Muscle of leg (tissue), 11 donors: Measurements from ENCODE around the gene KCNMA1. TPM values are rescaled to one million over a fixed set of nuclear protein-coding genes. Genes with fewer than 3 reads are reported as not detected.
A peak's percentile ranks its signal among the peaks of the same experiment; 100 is the strongest.
"Not testable (repeated sequence)": the region's sequence is repeated elsewhere in the genome, so short reads cannot be mapped to it uniquely, and the experiment has no call there.

Experiments used
- DNase-seq: peaks from one replicate; pipeline ENCODE4 v3.0.0; 2013
- H3K27ac ChIP-seq: one replicate; pipeline ENCODE4 v1.5.1; 2013; ENCODE audit warnings: mild to moderate bottlenecking, low read length, control low read depth
- H3K27me3 ChIP-seq: one replicate; pipeline ENCODE4 v1.6.1; 2013; ENCODE audit warnings: low read length; ENCODE audit not compliant: control insufficient read depth, insufficient read depth
- H3K36me3 ChIP-seq: one replicate; pipeline ENCODE4 v1.6.1; 2013; ENCODE audit warnings: low read length; ENCODE audit not compliant: control insufficient read depth, insufficient read depth
- H3K4me1 ChIP-seq: one replicate; pipeline ENCODE4 v1.6.1; 2013; ENCODE audit warnings: low read length; ENCODE audit not compliant: control insufficient read depth, insufficient read depth
- H3K4me3 ChIP-seq: one replicate; pipeline ENCODE4 v1.5.1; 2013; ENCODE audit warnings: low read length, control low read depth
- H3K9me3 ChIP-seq: replicated peaks from 2 replicates; pipeline ENCODE4 v1.6.1; 2013; ENCODE audit warnings: low read depth, low read length; ENCODE audit not compliant: control insufficient read depth
- WGBS: methylation state at CpG from one replicate; pipeline ENCODE4 v1.1.5; 2013; ENCODE audit warnings: missing lambda C conversion rate; ENCODE audit not compliant: insufficient coverage; 5-methylcytosine and 5-hydroxymethylcytosine counted together
- polyA plus RNA-seq, 8 donors: library from polyadenylated mRNA; unstranded; fragments of 120-200 nt; gene quantifications; one replicate each; pipeline versions ENCODE4 v1.2.1 to v1.2.3, GENCODE V29; 2013; ENCODE audit warnings: inconsistent platforms in 1 of 8, low replicate concordance in 1 of 8; ENCODE audit not compliant: insufficient read length in 8 of 8, insufficient read depth in 1 of 8
- total RNA-seq: library from RNA; stranded (reverse); fragments of 120-200 nt; gene quantifications from one replicate; pipeline ENCODE4 v1.2.4, GENCODE V29; 2013

The KCNMA1 gene
- total and polyA plus RNA-seq, 9 donors: 12.7 to 23.3 (median 18.2) TPM

GRCh38 chr10:77339872-77340271 lies 297.7 kb downstream of the KCNMA1 start:
- H3K9me3 ChIP-seq, H3K4me1 ChIP-seq, H3K4me3 ChIP-seq, H3K27ac ChIP-seq, H3K27me3 ChIP-seq, DNase-seq, H3K36me3 ChIP-seq: not testable (repeated sequence)

- Histone ChIP-seq H3K4me3 (no peak overlapping the region), H3K27ac (no peak overlapping the region), H3K36me3 (no peaks in the 10 kb centered on the region), H3K4me1 (no peaks in the 10 kb centered on the region), H3K9me3 (peaks cover 5% of the 10 kb centered on the region), H3K27me3 (peaks cover 3% of the 10 kb centered on the region)
- 78% methylated on average over 1 of the region's 1 CpG for WGBS
- DNase-seq: no peak
Observed at GRCh38 chr10:77339166-77339565, 298.4 kb downstream of the KCNMA1 start.

- WGBS: 90% methylated on average over 2 of the region's 4 CpGs
- DNase-seq: no peak
- no peaks in the 10 kb centered on the region for H3K27me3 ChIP-seq
Observed at GRCh38 chr10:77338143-77338542, 299.5 kb downstream of the KCNMA1 start.

GRCh38 chr10:77334501-77334900 lies 303.1 kb downstream of the KCNMA1 start:
- Histone ChIP-seq H3K4me3 (no peak overlapping the region), H3K27ac (no peak overlapping the region), H3K27me3 (no peaks in the 10 kb centered on the region), H3K4me1 (no peaks in the 10 kb centered on the region), H3K36me3 (no peaks in the 10 kb centered on the region), H3K9me3 (peaks cover 1% of the 10 kb centered on the region)
- WGBS: no CpG with 5 or more reads among the region's 2 CpGs
- DNase-seq: no peak

More at GRCh38 chr10:77338143-77338542, 299.5 kb downstream of the KCNMA1 start:
- no peak overlapping the region for H3K27ac ChIP-seq
- H3K4me1 ChIP-seq: no peaks in the 10 kb centered on the region
- H3K9me3 ChIP-seq: peaks cover 5% of the 10 kb centered on the region
- H3K36me3 ChIP-seq: no peaks in the 10 kb centered on the region
- no peak overlapping the region for H3K4me3 ChIP-seq

- H3K9me3 ChIP-seq: no peaks in the 10 kb centered on the region
- no peak overlapping the region for H3K4me3 ChIP-seq
- no peaks in the 10 kb centered on the region for H3K27me3 ChIP-seq
- H3K27ac ChIP-seq: no peak overlapping the region
- DNase-seq: no peak
- no peaks in the 10 kb centered on the region for H3K36me3 ChIP-seq
- WGBS: 71% methylated on average over 3 of the region's 8 CpGs
- H3K4me1 ChIP-seq: no peaks in the 10 kb centered on the region
Observed at GRCh38 chr10:77333610-77334340, 303.8 kb downstream of the KCNMA1 start.

- Histone ChIP-seq H3K36me3 (no peaks in the 10 kb centered on the region), H3K9me3 (no peaks in the 10 kb centered on the region), H3K27me3 (no peaks in the 10 kb centered on the region), H3K4me3 (no peak overlapping the region), H3K4me1 (no peaks in the 10 kb centered on the region), H3K27ac (no peak overlapping the region)
- no peak for DNase-seq
Observed at GRCh38 chr10:77332256-77332655, 305.4 kb downstream of the KCNMA1 start.

- H3K36me3 ChIP-seq: no peaks in the 10 kb centered on the region
- H3K4me1 ChIP-seq: no peaks in the 10 kb centered on the region
- no peaks in the 10 kb centered on the region for H3K9me3 ChIP-seq
- WGBS: 70% methylated on average over 2 of the region's 6 CpGs
- H3K4me3 ChIP-seq: no peak overlapping the region
- peak; percentile 63 for DNase-seq
- H3K27ac ChIP-seq: no peak overlapping the region
- H3K27me3 ChIP-seq: no peaks in the 10 kb centered on the region
Observed at GRCh38 chr10:77328272-77328816, 309.3 kb downstream of the KCNMA1 start.

- H3K27me3 ChIP-seq: no peaks in the 10 kb centered on the region
- 68% methylated on average over 3 of the region's 4 CpGs for WGBS
- H3K9me3 ChIP-seq: no peaks in the 10 kb centered on the region
- H3K27ac ChIP-seq: no peak overlapping the region
- no peak overlapping the region for H3K4me3 ChIP-seq
- no peaks in the 10 kb centered on the region for H3K4me1 ChIP-seq
- DNase-seq: no peak
- no peaks in the 10 kb centered on the region for H3K36me3 ChIP-seq
Observed at GRCh38 chr10:77325233-77325537, 312.4 kb downstream of the KCNMA1 start.

GRCh38 chr10:77321838-77322237 lies 315.8 kb downstream of the KCNMA1 start:
- H3K4me1 ChIP-seq: no peaks in the 10 kb centered on the region
- H3K36me3 ChIP-seq: no peaks in the 10 kb centered on the region
- no peaks in the 10 kb centered on the region for H3K9me3 ChIP-seq
- H3K27ac ChIP-seq: no peak overlapping the region
- no peak overlapping the region for H3K4me3 ChIP-seq
- no peaks in the 10 kb centered on the region for H3K27me3 ChIP-seq
- DNase-seq: no peak
- 83% methylated on average over 2 of the region's 3 CpGs for WGBS

- H3K4me3 ChIP-seq: no peak overlapping the region
- DNase-seq: no peak
- H3K27me3 ChIP-seq: no peaks in the 10 kb centered on the region
- no peaks in the 10 kb centered on the region for H3K9me3 ChIP-seq
- no peaks in the 10 kb centered on the region for H3K36me3 ChIP-seq
- WGBS: no CpG with 5 or more reads among the region's 2 CpGs
- no peak overlapping the region for H3K27ac ChIP-seq
- H3K4me1 ChIP-seq: peaks cover under 1% of the 10 kb centered on the region
Observed at GRCh38 chr10:77320971-77321471, 316.6 kb downstream of the KCNMA1 start.
